ENCODE measurements around the gene AK8. TPM values are rescaled to one million over a fixed set of nuclear protein-coding genes. Genes with fewer than 3 reads are reported as not detected.

AK8 gene
- total and polyA plus RNA-seq, 12 donors: 0.09 to 1.0 (median 0.21) TPM; not detected in 6

DNA sequence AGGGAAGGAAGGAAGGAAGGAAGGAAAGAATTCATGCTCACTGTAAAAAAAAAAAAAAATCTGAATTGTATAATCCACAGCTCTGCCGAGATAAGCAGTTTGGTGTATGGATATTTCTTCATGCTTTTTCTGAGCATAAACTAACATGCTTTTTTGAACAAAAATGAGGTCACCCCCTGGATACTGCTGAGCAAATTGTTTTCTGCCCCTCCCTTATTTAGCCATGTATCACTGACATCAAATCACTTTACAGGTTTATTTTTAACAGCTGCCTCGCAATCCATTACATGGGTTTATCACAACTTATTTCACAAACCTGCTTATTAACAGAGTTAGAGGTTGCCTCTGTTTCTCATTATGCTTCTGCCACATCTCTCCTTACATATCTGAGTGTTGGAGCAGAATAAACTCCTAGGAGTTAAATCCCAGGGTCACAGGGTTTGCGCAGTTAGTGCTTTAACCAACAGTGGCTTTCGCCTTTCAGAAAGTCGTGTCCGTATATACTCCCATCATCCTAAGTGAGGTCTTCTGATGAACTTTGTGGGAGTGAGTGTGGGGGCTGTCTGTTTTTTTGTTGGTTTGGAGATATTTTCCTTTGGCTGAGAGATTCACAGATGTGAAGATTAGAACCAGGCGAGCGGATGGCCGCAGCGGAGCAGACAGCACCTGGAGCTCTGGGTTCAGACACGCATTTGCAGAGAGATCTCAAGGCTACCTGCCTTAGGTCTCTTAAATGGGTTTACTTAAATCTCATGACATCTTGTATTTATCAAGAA, 57.7 kb downstream of the AK8 start:
- peaks cover 0 to 6% (median 0%) of the 10 kb centered on the region in 9 donors for H3K4me1 ChIP-seq
- no peak for DNase-seq
- H3K27me3 ChIP-seq: peaks cover 0 to 6% (median 0%) of the 10 kb centered on the region in 7 donors
- intact Hi-C loops (cut with DNase I): loop anchor here in 1 of 10 donors (5.0 kb wide), 1 partner anchor 82 kb away; no protein-coding TSS in a partner anchor
- TF ChIP-seq, protein P1, sequence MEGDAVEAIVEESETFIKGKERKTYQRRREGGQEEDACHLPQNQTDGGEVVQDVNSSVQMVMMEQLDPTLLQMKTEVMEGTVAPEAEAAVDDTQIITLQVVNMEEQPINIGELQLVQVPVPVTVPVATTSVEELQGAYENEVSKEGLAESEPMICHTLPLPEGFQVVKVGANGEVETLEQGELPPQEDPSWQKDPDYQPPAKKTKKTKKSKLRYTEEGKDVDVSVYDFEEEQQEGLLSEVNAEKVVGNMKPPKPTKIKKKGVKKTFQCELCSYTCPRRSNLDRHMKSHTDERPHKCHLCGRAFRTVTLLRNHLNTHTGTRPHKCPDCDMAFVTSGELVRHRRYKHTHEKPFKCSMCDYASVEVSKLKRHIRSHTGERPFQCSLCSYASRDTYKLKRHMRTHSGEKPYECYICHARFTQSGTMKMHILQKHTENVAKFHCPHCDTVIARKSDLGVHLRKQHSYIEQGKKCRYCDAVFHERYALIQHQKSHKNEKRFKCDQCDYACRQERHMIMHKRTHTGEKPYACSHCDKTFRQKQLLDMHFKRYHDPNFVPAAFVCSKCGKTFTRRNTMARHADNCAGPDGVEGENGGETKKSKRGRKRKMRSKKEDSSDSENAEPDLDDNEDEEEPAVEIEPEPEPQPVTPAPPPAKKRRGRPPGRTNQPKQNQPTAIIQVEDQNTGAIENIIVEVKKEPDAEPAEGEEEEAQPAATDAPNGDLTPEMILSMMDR (IDR thresholded peaks at IDR 0.05): no peak
- H3K36me3 ChIP-seq: no peaks in the 10 kb centered on the region
- 73 to 74% methylated on average over 11 of the region's 11 CpGs for WGBS, 2 donors
- no peak for ATAC-seq
- H3K4me3 ChIP-seq: no peak overlapping the region
- H3K27ac ChIP-seq: no peak overlapping the region
- peaks cover 0 to 10% (median 0%) of the 10 kb centered on the region in 11 donors for H3K9me3 ChIP-seq

DNA sequence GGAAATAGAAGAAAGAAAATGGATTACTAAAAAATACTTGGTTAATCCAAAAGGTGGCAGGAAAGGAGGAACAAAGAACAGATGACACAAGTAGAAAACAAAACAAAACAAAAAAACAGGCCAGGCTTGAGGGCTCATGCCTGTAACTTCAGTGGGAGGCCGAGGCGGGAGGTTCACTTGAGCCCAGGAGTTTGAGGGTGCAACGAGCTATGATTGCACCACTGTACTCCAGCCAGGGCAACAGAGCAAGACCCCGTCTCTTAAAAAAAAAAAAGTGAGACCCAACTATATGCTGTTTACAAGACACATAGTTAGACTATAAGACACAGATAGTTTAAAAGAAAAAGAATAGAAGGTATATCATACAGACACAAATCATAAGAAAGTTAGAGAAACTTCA, 59.5 kb downstream of the AK8 start:
- peaks cover 0 to 4% (median 0%) of the 10 kb centered on the region in 7 donors for H3K27me3 ChIP-seq
- no peak overlapping the region for H3K4me3 ChIP-seq
- peaks cover 0 to 6% (median 0%) of the 10 kb centered on the region in 9 donors for H3K4me1 ChIP-seq
- peaks cover 0 to 10% (median 0%) of the 10 kb centered on the region in 11 donors for H3K9me3 ChIP-seq
- intact Hi-C loops (cut with DNase I): no loop called here
- H3K36me3 ChIP-seq: no peaks in the 10 kb centered on the region
- ATAC-seq (no peak), DNase-seq (no peak)
- 82 to 92% methylated on average over 4 of the region's 4 CpGs for WGBS, 2 donors
- H3K27ac ChIP-seq: no peak overlapping the region
- TF ChIP-seq, protein P1 (IDR thresholded peaks at IDR 0.05): no peak

DNA sequence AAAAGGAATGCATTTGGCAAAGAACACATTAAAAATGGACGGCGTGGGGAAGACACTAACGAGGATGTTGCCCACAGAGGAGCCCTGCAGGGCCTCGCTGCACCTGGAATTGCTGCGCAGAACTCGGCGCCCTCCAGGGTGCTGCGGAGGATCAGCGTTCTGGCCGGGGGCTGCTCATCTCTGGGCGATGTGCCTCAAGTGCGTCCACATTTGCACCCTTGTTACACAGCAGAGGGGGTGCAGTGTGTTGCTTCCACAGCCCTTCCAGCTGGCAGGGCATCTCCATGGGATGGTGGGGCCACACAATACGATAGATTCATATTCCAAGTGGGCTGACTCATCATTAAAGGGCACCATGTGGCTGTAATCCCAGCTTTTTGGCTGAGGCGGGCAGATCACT, 63.1 kb downstream of the AK8 start:
- WGBS, 2 donors: 82 to 88% methylated on average over 14 of the region's 14 CpGs
- ATAC-seq: no peak
- Histone ChIP-seq H3K27ac (no peak overlapping the region), H3K27me3 (peaks cover 0 to 5% (median 0%) of the 10 kb centered on the region in 7 donors), H3K4me3 (no peak overlapping the region), H3K36me3 (no peaks in the 10 kb centered on the region), H3K9me3 (peaks cover 0 to 10% (median 0%) of the 10 kb centered on the region in 11 donors), H3K4me1 (no peaks in the 10 kb centered on the region)
- intact Hi-C loops (cut with DNase I): no loop called here
- no peak for DNase-seq
- TF ChIP-seq, protein P1 (IDR thresholded peaks at IDR 0.05): no peak

DNA sequence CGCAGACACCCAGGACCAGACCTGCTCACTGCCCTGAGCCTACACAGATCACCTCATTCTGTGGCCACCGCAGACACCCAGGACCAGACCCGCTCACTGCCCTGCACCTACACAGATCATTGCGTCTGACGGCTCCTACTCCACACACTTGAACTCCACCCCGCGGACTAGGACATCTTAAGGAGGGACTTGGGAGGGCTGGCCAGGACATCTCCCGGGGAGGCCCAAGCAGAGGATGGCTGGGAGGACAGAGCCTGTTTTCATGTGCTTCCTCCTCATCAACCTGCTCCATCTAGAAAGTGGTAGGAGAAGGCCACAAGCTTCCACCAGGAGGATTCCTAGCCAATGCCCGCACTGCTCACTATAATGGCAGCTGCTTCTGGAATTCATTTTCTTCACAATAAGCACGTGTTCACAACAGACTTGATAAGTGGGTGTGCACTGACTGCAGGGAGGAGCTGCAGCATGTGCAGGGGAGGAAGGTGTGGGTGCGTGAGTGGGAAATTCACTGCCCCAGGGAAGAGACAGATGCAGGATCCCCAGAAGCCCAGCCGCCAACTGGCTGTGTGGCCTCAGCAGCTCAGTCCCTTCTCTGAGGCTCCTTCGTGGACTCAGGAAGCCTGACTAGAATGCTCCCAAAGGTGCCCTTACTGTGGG, 64.8 kb downstream of the AK8 start:
- WGBS, 2 donors: 87 to 90% methylated on average over 12 to 13 of the region's 13 CpGs
- peaks cover 0 to 12% (median 0%) of the 10 kb centered on the region in 7 donors for H3K27me3 ChIP-seq
- TF ChIP-seq, protein P1 (IDR thresholded peaks at IDR 0.05): no peak
- no peak for DNase-seq
- peaks cover 0 to 10% (median 0%) of the 10 kb centered on the region in 11 donors for H3K9me3 ChIP-seq
- no peak for ATAC-seq
- no peaks in the 10 kb centered on the region for H3K36me3 ChIP-seq
- H3K27ac ChIP-seq: no peak overlapping the region
- intact Hi-C loops (cut with DNase I): no loop called here
- no peaks in the 10 kb centered on the region for H3K4me1 ChIP-seq
- no peak overlapping the region for H3K4me3 ChIP-seq
